Neural cell (in vitro differentiated cells): ENCODE data around the gene PATZ1. TPM values are rescaled to one million over a fixed set of nuclear protein-coding genes. Genes with fewer than 3 reads are reported as not detected.
A peak's percentile ranks its signal among the peaks of the same experiment; 100 is the strongest.

Experiments
- H2AFZ ChIP-seq: fragments of 200-600, 300-800 bp; sonication (generic), shearing (Covaris generic); 2 replicates; pipeline ENCODE4 v1.6.0; 2014; ENCODE audit warnings: low read depth, mild to moderate bottlenecking, antibody characterized with exemption, low read length, moderate library complexity
- H3F3A ChIP-seq: fragments of 200-600 bp; shearing (Covaris generic); 2 replicates; pipeline ENCODE4 v1.6.1; 2016; ENCODE audit warnings: mild to moderate bottlenecking, moderate library complexity, mixed read lengths, antibody characterized with exemption, low read length; ENCODE audit not compliant: insufficient read depth, poor library complexity, severe bottlenecking
- H3K27ac ChIP-seq: fragments of 200-600, 300-800 bp; sonication (generic), shearing (Covaris generic); 2 replicates; pipeline ENCODE4 v1.5.1; 2014; ENCODE audit warnings: mild to moderate bottlenecking, low read length, moderate library complexity
- H3K27me3 ChIP-seq: fragments of 300-800, 200-600 bp; sonication (generic), shearing (Covaris generic); 2 replicates; pipeline ENCODE4 v1.6.0; 2014; ENCODE audit warnings: mild to moderate bottlenecking, low read depth, low read length, moderate library complexity; ENCODE audit not compliant: insufficient read depth
- H3K36me3 ChIP-seq: fragments of 300-800, 200-600 bp; sonication (generic), shearing (Covaris generic); 2 replicates; pipeline ENCODE4 v1.5.1; 2014; ENCODE audit warnings: mild to moderate bottlenecking, antibody characterized with exemption, low read length, moderate library complexity; ENCODE audit not compliant: insufficient read depth
- H3K4me2 ChIP-seq: fragments of 300-800, 200-600 bp; sonication (generic), shearing (Covaris generic); 2 replicates; pipeline ENCODE4 v1.6.0; 2014; ENCODE audit warnings: mild to moderate bottlenecking, low read length
- H3K4me3 ChIP-seq: fragments of 300-800, 200-600 bp; sonication (generic), shearing (Covaris generic); 2 replicates; pipeline ENCODE4 v1.5.1; 2014; ENCODE audit warnings: mild to moderate bottlenecking, low read length, moderate library complexity
- H3K79me2 ChIP-seq: fragments of 200-600 bp; shearing (Covaris generic); replicated peaks from 2 replicates; pipeline ENCODE4 v1.6.0; 2014; ENCODE audit warnings: mild to moderate bottlenecking, low read length, moderate library complexity; ENCODE audit not compliant: insufficient read depth
- H3K9ac ChIP-seq: fragments of 300-800, 200-600 bp; sonication (generic), shearing (Covaris generic); 2 replicates; pipeline ENCODE4 v1.6.1; 2016; ENCODE audit warnings: mild to moderate bottlenecking, low read length, mixed read lengths
- H3K9me2 ChIP-seq: fragments of 200-600 bp; shearing (Covaris generic); 2 replicates; pipeline ENCODE4 v1.6.1; 2016; ENCODE audit warnings: mild to moderate bottlenecking, low read length, mixed read lengths; ENCODE audit not compliant: insufficient read depth
- H3K9me3 ChIP-seq: fragments of 200-600, 300-800 bp; sonication (generic), shearing (Covaris generic); 2 replicates; pipeline ENCODE4 v1.6.1; 2016; ENCODE audit warnings: mild to moderate bottlenecking, mixed run types, low read length, moderate library complexity, mixed read lengths
- H4K20me1 ChIP-seq: fragments of 200-600 bp; shearing (Covaris generic); 2 replicates; pipeline ENCODE4 v1.6.1; 2016; ENCODE audit warnings: mild to moderate bottlenecking, mixed run types; ENCODE audit not compliant: insufficient read depth
- EP300 ChIP-seq: fragments of 450-650 bp; conservative IDR thresholded peaks from 2 replicates; pipeline ENCODE4 v1.6.1; 2014; ENCODE audit warnings: antibody characterized with exemption, mild to moderate bottlenecking, moderate library complexity; ENCODE audit not compliant: poor library complexity, severe bottlenecking
- EZH2 ChIP-seq: fragments of 200-600, 300-800 bp; shearing (Covaris generic), sonication (generic); IDR thresholded peaks from 2 replicates; pipeline ENCODE4 v1.6.1; 2014; ENCODE audit warnings: antibody characterized with exemption, low read length, borderline replicate concordance, mild to moderate bottlenecking; ENCODE audit not compliant: insufficient read depth, poor library complexity, severe bottlenecking
- MXI1 ChIP-seq: fragments of 450-650 bp; conservative IDR thresholded peaks from 2 replicates; pipeline ENCODE4 v1.6.1; 2014; ENCODE audit warnings: antibody characterized with exemption, mild to moderate bottlenecking; ENCODE audit not compliant: poor library complexity, severe bottlenecking
- POLR2AphosphoS5 ChIP-seq: IDR thresholded peaks from 2 replicates; pipeline ENCODE4 v1.6.1; 2012
- RAD21 ChIP-seq: fragments of 450-650 bp; conservative IDR thresholded peaks from 2 replicates; pipeline ENCODE4 v1.6.1; 2014; ENCODE audit warnings: antibody characterized with exemption, mild to moderate bottlenecking, moderate library complexity
- SMC3 ChIP-seq: fragments of 450-650 bp; conservative IDR thresholded peaks from 2 replicates; pipeline ENCODE4 v1.6.1; 2014; ENCODE audit warnings: antibody characterized with exemption, mild to moderate bottlenecking, moderate library complexity; ENCODE audit not compliant: poor library complexity
- TAF1 ChIP-seq: IDR thresholded peaks from 2 replicates; pipeline ENCODE4 v1.6.1; 2012; ENCODE audit warnings: low read depth
- polyA plus RNA-seq: library from polyadenylated mRNA; depleted of rRNA; stranded (reverse); fragments of >200 nt; gene quantifications from 2 replicates; pipeline ENCODE4 v1.2.3, GENCODE V29; 2014
- TF ChIP-seq, protein P1 (sequence below): IDR thresholded peaks from 2 replicates; pipeline ENCODE4 v1.6.1; 2012; ENCODE audit warnings: borderline replicate concordance
- TF ChIP-seq, protein P2 (sequence below): fragments of 450-650 bp; IDR thresholded peaks from 2 replicates; pipeline ENCODE4 v1.5.1; 2014; ENCODE audit warnings: antibody characterized with exemption, mild to moderate bottlenecking, moderate library complexity; ENCODE audit not compliant: poor library complexity, severe bottlenecking

The PATZ1 gene
- polyA plus RNA-seq, 1 donor from 2014 or later = 33.5 TPM

DNA sequence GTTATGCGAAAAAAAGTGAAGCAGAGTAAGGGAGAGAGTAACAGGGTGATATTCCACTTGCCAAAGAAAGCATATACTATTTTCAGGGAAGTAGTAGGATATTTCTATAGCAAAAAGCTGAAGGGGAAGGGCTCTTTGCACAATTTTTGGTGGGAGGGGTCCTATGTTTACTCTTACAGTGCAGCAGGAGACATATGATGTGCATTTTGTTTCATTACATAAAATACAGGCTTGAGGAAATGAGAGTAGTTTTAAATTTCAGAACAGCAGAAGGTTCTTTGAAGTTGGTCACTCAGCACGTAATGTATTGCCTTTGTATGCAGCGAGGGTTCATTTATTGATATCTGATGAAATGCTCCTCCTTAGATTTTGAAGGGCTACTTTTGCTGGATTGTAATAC lies 50.8 kb downstream of the PATZ1 start:
- Histone ChIP-seq H3K36me3 (no peaks in the 10 kb centered on the region), H2AFZ (no peak overlapping the region), H4K20me1 (no peaks in the 10 kb centered on the region), H3K9me2 (no peaks in the 10 kb centered on the region), H3K4me2 (no peak overlapping the region), H3K27me3 (no peaks in the 10 kb centered on the region), H3K27ac (no peak overlapping the region), H3F3A (no peaks in the 10 kb centered on the region), H3K4me3 (no peak overlapping the region), H3K79me2 (no peaks in the 10 kb centered on the region), H3K9ac (no peak overlapping the region), H3K9me3 (no peaks in the 10 kb centered on the region)
- TF ChIP-seq, protein P1, sequence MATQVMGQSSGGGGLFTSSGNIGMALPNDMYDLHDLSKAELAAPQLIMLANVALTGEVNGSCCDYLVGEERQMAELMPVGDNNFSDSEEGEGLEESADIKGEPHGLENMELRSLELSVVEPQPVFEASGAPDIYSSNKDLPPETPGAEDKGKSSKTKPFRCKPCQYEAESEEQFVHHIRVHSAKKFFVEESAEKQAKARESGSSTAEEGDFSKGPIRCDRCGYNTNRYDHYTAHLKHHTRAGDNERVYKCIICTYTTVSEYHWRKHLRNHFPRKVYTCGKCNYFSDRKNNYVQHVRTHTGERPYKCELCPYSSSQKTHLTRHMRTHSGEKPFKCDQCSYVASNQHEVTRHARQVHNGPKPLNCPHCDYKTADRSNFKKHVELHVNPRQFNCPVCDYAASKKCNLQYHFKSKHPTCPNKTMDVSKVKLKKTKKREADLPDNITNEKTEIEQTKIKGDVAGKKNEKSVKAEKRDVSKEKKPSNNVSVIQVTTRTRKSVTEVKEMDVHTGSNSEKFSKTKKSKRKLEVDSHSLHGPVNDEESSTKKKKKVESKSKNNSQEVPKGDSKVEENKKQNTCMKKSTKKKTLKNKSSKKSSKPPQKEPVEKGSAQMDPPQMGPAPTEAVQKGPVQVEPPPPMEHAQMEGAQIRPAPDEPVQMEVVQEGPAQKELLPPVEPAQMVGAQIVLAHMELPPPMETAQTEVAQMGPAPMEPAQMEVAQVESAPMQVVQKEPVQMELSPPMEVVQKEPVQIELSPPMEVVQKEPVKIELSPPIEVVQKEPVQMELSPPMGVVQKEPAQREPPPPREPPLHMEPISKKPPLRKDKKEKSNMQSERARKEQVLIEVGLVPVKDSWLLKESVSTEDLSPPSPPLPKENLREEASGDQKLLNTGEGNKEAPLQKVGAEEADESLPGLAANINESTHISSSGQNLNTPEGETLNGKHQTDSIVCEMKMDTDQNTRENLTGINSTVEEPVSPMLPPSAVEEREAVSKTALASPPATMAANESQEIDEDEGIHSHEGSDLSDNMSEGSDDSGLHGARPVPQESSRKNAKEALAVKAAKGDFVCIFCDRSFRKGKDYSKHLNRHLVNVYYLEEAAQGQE = no peak
- TF ChIP-seq, protein P2, sequence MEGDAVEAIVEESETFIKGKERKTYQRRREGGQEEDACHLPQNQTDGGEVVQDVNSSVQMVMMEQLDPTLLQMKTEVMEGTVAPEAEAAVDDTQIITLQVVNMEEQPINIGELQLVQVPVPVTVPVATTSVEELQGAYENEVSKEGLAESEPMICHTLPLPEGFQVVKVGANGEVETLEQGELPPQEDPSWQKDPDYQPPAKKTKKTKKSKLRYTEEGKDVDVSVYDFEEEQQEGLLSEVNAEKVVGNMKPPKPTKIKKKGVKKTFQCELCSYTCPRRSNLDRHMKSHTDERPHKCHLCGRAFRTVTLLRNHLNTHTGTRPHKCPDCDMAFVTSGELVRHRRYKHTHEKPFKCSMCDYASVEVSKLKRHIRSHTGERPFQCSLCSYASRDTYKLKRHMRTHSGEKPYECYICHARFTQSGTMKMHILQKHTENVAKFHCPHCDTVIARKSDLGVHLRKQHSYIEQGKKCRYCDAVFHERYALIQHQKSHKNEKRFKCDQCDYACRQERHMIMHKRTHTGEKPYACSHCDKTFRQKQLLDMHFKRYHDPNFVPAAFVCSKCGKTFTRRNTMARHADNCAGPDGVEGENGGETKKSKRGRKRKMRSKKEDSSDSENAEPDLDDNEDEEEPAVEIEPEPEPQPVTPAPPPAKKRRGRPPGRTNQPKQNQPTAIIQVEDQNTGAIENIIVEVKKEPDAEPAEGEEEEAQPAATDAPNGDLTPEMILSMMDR = no peak
- no peak for TF ChIP-seq POLR2AphosphoS5

DNA sequence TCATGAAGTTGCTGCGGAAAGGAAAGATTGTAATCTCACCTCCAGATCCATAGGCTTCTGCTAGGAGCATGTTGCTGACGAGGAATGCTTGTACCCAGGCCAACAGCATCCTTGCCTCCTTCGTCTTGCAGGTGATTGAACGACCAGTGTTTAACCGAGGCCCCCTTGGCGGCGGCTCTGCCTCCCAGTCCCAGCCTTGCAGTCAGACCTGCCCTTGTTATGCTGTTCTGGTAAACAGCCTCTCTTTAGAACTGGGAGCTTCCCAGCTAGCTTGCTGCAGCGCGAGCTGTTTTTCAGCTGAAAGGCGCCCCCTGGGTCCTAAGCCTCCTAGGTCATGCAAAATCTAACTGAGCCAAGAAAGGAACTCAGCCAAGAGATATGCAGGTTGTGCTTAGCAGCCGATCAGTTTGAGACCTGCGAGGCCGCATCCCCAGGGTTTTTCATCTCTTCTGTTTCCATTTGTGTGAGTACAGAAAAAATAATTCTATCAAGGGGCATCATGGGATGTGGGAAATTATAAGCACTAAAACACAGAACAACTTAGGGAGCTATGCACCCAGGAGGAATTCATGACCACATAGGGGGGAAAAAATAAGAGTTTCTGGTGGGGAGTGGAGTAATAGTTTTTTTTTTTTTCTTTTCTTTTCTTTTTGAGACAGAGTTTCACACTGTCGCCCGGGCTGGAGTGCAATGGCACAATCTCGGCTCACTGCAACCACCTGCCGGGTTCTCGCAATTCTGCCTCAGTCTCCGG lies 53.7 kb downstream of the PATZ1 start, which contains the start of gene PIK3IP1:
PIK3IP1 (minus strand) TSS at position 253 of the 754 bp plus-strand sequence; CDS start at position 109, 144 bp downstream.
- Histone ChIP-seq H3K27ac (peak within 1 kb of the TSS; percentile 84), H3K27me3 (no peaks in the 10 kb centered on the region), H3K36me3 (no peaks in the 10 kb centered on the region), H4K20me1 (no peaks in the 10 kb centered on the region), H3K9ac (peak within 1 kb of the TSS; percentile 86), H3K9me3 (no peaks in the 10 kb centered on the region), H3K4me3 (peak within 1 kb of the TSS; percentile 76), H3K4me2 (peak within 1 kb of the TSS; percentile 76), H3K79me2 (no peaks in the 10 kb centered on the region), H3F3A (no peaks in the 10 kb centered on the region), H3K9me2 (no peaks in the 10 kb centered on the region), H2AFZ (peak within 1 kb of the TSS; percentile 40)
- TF ChIP-seq EP300 (no peak), POLR2AphosphoS5 (peak; percentile 90), RAD21 (peak; percentile 61), EZH2 (no peak), TAF1 (peak; percentile 77), SMC3 (peak; percentile 66), MXI1 (peak; percentile 75)
- TF ChIP-seq, protein P2 = peak; percentile 48
- TF ChIP-seq, protein P1 = peak; percentile 80
